SU-DHL-6 (cell line): ENCODE measurements around the gene SH3RF3.

Experiments used
- H2AFZ ChIP-seq: fragments of 200-600 bp; sonication (generic); 2 replicates; pipeline ENCODE4 v1.6.1; 2014; ENCODE audit warnings: low read depth, mild to moderate bottlenecking, moderate library complexity, mixed read lengths, antibody characterized with exemption, low read length; ENCODE audit not compliant: severe bottlenecking
- H3F3A ChIP-seq: fragments of 200-600 bp; shearing (Covaris generic); 2 replicates; pipeline ENCODE4 v1.6.0; 2016; ENCODE audit warnings: antibody characterized with exemption, mild to moderate bottlenecking; ENCODE audit not compliant: insufficient read depth
- H3K27ac ChIP-seq: fragments of 200-600 bp; sonication (generic); 2 replicates; pipeline ENCODE4 v1.5.1; 2016; ENCODE audit warnings: low read depth, mild to moderate bottlenecking, low read length, moderate library complexity, mixed read lengths
- H3K27me3 ChIP-seq: fragments of 200-600 bp; sonication (generic), shearing (Covaris generic); 2 replicates; pipeline ENCODE4 v1.6.0; 2014; ENCODE audit warnings: mild to moderate bottlenecking, low read length
- H3K36me3 ChIP-seq: fragments of 200-600 bp; sonication (generic); 2 replicates; pipeline ENCODE4 v1.6.1; 2014; ENCODE audit warnings: mild to moderate bottlenecking, low read length, mixed read lengths
- H3K4me2 ChIP-seq: fragments of 300-600, 200-600 bp; shearing (Covaris generic), sonication (generic); 2 replicates; pipeline ENCODE4 v1.6.0; 2014; ENCODE audit warnings: low read length, low read depth, mild to moderate bottlenecking; ENCODE audit not compliant: poor library complexity, severe bottlenecking
- H3K4me3 ChIP-seq: fragments of 200-600 bp; sonication (generic); 2 replicates; pipeline ENCODE4 v1.5.1; 2014; ENCODE audit warnings: antibody characterized with exemption, low read length, mild to moderate bottlenecking, mixed read lengths; ENCODE audit not compliant: insufficient read depth, poor library complexity, severe bottlenecking
- H3K79me2 ChIP-seq: fragments of 200-600 bp; sonication (generic); 2 replicates; pipeline ENCODE4 v1.6.1; 2014; ENCODE audit warnings: mild to moderate bottlenecking, low read length, moderate library complexity; ENCODE audit not compliant: insufficient read depth
- H3K9ac ChIP-seq: fragments of 200-600 bp; sonication (generic); 2 replicates; pipeline ENCODE4 v1.7.0; 2014; ENCODE audit warnings: mild to moderate bottlenecking, low read length
- H3K9me2 ChIP-seq: fragments of 200-600 bp; sonication (generic); replicated peaks from 2 replicates; pipeline ENCODE4 v1.6.1; 2014; ENCODE audit warnings: low read length; ENCODE audit not compliant: insufficient read depth
- H3K9me3 ChIP-seq: fragments of 200-600 bp; sonication (generic); 2 replicates; pipeline ENCODE4 v1.6.1; 2014; ENCODE audit warnings: low read length, mixed read lengths; ENCODE audit not compliant: insufficient read depth
- H4K20me1 ChIP-seq: fragments of 200-600 bp; sonication (generic); 2 replicates; pipeline ENCODE4 v1.6.1; 2014; ENCODE audit warnings: low read depth, mild to moderate bottlenecking, antibody characterized with exemption, low read length, moderate library complexity, mixed read lengths
- CTCF ChIP-seq: fragments of 200-600 bp; sonication (generic); IDR thresholded peaks from one replicate; pipeline ENCODE4 v1.5.1; 2017; ENCODE audit warnings: antibody characterized with exemption, mild to moderate bottlenecking, low read length, moderate library complexity; ENCODE audit not compliant: insufficient read depth, poor library complexity, severe bottlenecking
- EZH2phosphoT487 ChIP-seq: fragments of 200-600 bp; sonication (generic), shearing (Covaris generic); conservative IDR thresholded peaks from 2 replicates; pipeline ENCODE4 v1.6.1; 2018; ENCODE audit warnings: mild to moderate bottlenecking, antibody characterized with exemption, low read length, moderate library complexity, mixed read lengths

The SH3RF3 gene

GRCh38 chr2:109527079-109527478, 398.1 kb downstream of the SH3RF3 start:
- H3K27me3 ChIP-seq, result no peaks in the 10 kb centered on the region
- H3K79me2 ChIP-seq, result no peaks in the 10 kb centered on the region
- TF ChIP-seq EZH2phosphoT487 (no peak), CTCF (no peak)
- H3K9me3 ChIP-seq, result no peaks in the 10 kb centered on the region
- no peak overlapping the region for H3K4me3 ChIP-seq
- no peaks in the 10 kb centered on the region for H3F3A ChIP-seq
- no peak overlapping the region for H3K9ac ChIP-seq
- H3K9me2 ChIP-seq, result no peaks in the 10 kb centered on the region
- no peaks in the 10 kb centered on the region for H4K20me1 ChIP-seq
- H3K27ac ChIP-seq, result no peak overlapping the region
- no peak overlapping the region for H2AFZ ChIP-seq
- H3K36me3 ChIP-seq, result no peaks in the 10 kb centered on the region
- no peak overlapping the region for H3K4me2 ChIP-seq

GRCh38 chr2:109527846-109528705, 399.1 kb downstream of the SH3RF3 start:
- H2AFZ ChIP-seq, result no peak overlapping the region
- no peak for TF ChIP-seq CTCF
- no peak for TF ChIP-seq EZH2phosphoT487
- no peaks in the 10 kb centered on the region for H3K36me3 ChIP-seq

GRCh38 chr2:109528811-109529501, 400.0 kb downstream of the SH3RF3 start:
- Histone ChIP-seq H3K79me2 (no peaks in the 10 kb centered on the region), H4K20me1 (no peaks in the 10 kb centered on the region), H3K27ac (no peak overlapping the region), H2AFZ (no peak overlapping the region), H3K36me3 (no peaks in the 10 kb centered on the region), H3K4me2 (no peak overlapping the region), H3K9me3 (no peaks in the 10 kb centered on the region), H3K9ac (no peak overlapping the region), H3K4me3 (no peak overlapping the region), H3K9me2 (no peaks in the 10 kb centered on the region), H3F3A (no peaks in the 10 kb centered on the region), H3K27me3 (no peaks in the 10 kb centered on the region)
- no peak for TF ChIP-seq CTCF
- no peak for TF ChIP-seq EZH2phosphoT487

More at GRCh38 chr2:109527846-109528705, 399.1 kb downstream of the SH3RF3 start:
- H3K4me3 ChIP-seq, result no peak overlapping the region
- no peaks in the 10 kb centered on the region for H3K9me3 ChIP-seq
- H3K4me2 ChIP-seq, result no peak overlapping the region
- H3F3A ChIP-seq, result no peaks in the 10 kb centered on the region
- no peaks in the 10 kb centered on the region for H3K79me2 ChIP-seq
- no peaks in the 10 kb centered on the region for H3K9me2 ChIP-seq
- H3K27ac ChIP-seq, result no peak overlapping the region
- no peaks in the 10 kb centered on the region for H3K27me3 ChIP-seq
- no peak overlapping the region for H3K9ac ChIP-seq
- no peaks in the 10 kb centered on the region for H4K20me1 ChIP-seq
